GM21360 (cell line): Measurements from ENCODE around the gene ATF7.

Experiments
- ATAC-seq: cut with Tn5 transposase; IDR thresholded peaks from one replicate; pipeline ENCODE4 v1.9.1; 2021; ENCODE audit warnings: mild to moderate bottlenecking, moderate library complexity; ENCODE audit not compliant: unreplicated experiment

Gene ATF7

DNA sequence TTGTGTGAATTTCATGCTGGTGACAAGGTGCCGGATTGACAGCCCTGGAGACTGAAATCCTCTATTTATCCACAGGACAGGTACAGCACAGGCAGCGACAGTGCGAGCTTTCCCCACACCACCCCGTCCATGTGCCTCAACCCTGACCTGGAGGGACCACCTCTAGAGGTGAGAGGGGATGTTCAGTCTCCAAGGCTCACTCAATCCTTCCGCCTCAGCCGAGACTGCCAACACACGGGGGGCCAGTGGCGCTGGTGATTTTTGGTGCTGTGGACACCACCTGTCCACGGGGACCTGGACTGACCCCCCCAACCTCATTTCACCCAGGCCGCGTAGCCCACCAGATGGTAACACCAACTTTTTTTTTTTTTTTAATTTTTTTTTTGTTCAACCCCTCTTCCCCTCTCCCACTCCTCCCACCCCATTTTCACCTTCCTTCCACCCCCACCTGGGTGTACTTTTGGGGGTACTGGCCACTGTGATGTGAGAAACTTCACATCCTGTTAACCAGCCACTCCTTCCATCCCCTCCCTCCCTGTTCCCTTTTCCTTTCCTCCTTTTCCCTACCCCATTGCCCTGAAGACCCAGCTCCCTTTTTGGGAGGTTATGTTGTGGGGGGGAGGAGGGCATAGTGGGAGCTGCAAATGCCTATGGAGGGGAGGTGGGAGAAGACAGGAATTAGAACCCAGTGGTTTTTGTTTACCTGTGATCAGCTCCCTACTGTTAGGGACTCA lies 161.3 kb downstream of the ATF7 start:
- ATAC-seq = no peak

DNA sequence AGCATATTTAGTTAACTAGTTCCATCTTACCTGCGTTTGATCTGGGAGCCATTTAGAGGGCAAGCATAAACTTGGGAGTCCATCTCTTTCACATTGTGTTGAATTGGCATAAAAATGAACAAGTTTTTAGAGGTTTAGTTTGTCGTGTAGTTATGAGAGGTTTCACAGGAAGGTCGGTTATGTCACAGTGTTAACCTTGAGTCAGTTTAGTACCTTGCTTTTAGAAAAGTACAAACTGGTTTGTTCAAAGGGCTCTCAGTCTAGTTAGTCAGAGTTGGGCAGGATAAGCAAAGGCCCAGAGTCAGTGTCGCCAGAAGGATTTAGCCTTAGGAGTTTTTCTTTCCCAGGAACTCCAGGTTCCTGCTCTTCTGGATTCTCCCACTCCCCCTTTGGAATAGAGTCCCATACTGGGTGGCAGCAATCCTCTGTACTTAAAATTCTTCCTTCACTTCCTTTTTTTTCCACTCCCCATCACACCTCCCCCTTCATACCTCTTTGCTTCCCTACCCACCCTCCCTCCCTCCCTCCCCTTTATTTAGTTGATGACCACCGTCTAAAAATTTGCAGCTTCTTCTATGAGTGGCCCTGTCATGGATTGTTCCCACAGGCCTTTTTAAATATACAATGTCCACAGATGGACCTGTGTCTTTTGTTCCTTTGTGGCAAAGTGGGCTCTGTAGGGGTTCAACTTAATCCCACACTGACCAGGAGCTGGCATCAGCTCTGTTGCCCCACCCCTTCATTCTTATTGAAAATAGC lies 162.2 kb downstream of the ATF7 start:
- no peak for ATAC-seq

DNA sequence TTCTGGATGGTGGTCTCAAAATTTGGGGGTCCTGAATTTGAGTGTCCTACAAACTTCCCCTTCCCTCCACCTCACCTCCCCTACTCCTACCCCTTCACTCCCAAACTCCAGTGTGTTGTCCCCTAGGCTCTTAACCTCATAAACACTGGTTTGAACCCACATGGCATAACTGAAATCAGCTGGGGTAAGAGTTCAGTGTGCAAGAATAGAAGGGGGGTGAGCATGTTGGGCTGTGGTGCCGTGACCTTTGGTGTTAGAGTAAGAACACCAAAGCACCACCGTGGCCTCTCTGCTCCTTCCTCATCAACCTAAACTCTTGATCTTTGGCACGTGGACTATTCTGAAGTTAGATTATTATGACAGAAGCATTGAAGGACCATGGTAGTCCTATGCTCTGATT lies 163.2 kb downstream of the ATF7 start:
- no peak for ATAC-seq

DNA sequence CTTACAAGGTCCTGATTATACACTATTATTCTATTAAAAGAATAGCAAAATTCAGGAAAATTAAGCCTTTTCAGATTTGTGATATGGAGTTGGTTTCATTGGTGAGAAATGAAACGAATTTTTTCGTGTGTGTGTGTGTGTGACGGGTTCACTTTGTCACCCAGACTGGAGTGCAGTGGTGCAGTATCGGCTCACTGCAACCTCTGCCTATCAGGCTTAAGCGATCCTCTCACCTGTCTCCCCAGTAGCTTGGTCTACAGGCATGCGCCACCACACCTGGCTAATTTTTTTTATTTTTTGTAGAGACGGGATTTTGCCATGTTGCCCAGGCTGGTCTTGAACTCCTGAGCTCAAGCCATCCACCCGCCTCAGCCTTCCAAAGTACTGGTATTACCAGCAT lies 164.6 kb downstream of the ATF7 start:
- ATAC-seq = no peak

DNA sequence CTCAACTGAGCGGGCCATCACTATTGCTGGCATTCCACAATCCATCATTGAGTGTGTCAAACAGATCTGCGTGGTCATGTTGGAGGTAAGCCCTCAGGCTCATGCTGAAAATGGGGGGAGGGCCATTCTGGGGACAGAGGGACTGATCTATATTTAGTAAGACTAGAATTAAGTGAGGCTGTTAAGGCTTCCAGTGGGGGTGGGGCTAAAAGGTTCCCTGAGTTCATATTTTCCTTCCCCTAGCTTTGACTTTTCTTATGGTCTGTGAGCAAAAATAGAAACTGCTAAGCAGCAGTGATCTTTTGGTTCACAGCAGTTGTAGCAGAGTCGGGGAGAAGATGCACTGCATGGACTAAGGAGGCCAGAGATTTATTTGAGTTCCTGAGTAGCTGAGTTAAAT lies 165.1 kb downstream of the ATF7 start:
- no peak for ATAC-seq

DNA sequence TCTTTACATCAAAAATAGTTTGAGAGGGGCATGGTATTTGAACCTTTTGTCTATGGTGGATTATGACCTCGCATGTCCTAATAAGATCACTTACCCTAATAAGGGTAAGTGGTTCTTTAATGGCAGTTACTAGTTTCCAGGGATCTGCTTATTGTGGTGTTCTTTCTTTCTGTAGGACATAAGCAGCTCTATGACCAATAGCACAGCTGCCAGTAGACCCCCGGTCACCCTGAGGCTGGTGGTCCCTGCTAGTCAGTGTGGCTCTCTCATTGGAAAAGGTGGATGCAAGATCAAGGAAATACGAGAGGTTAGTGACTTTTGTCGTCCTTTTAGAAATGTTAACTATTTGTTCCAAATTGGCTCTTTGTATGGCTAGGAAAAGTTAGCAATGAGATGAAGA lies 167.1 kb downstream of the ATF7 start:
- no peak for ATAC-seq
